GM12875 (cell line): Measurements from ENCODE around the gene IGFBP1.

Source experiments
- H3K4me3 ChIP-seq: one replicate; pipeline ENCODE4 v1.5.1; 2011; ENCODE audit warnings: low read depth, low read length, control low read depth
- TF ChIP-seq, protein P1 (sequence below): IDR thresholded peaks from 2 replicates; pipeline ENCODE4 v1.5.1; 2011; ENCODE audit warnings: low read depth, mild to moderate bottlenecking, control low read depth, inconsistent platforms, low read length, moderate library complexity, borderline replicate concordance; ENCODE audit not compliant: insufficient read depth

The IGFBP1 gene

DNA sequence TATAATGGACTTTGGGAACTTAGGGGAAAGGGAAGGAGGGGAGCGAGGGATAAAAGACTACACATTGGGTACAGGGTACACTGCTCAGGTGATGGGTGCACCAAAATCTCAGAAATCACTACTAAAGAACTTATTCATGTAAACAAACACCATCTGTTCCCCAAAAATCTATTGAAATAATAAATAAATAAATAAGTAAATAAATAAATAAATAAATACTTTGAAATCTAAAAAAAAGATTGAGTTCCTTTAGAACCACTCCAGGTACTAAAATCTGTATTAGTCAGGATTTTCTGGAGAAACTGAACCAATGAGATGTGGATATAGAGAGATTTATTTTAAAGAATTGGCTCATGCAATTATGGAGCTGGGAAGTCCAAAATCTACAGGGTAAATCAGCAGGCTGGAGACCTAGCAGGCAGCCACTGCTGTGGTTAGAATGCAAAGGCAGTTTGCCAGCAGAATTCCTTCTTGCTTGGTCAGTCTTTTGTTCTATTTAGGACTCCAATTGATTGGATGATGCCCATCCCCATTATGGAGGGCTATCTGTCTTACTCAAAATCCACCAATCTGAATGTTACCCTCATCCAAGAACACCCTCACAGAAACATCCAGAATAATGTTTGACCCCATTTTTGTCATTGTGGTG lies 8.9 kb downstream of the IGFBP1 start:
- no peak overlapping the region for H3K4me3 ChIP-seq

DNA sequence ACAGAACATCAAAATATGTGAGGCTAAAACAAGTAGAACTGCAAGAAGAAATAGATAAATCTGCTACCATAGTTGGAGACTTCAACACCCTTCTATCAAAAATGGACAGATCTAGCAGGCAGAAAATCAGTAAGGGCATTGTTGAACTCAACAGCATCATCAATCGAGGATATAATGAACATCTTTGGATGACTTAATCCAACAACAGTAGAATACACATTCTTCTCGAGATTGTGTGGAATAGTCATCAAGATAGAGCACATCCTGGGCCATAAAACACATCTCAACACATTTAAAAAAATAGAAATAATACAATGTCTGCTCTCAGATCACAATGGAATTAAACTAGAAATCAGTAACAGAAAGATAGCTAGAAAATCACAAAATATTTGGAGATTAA lies 9.9 kb downstream of the IGFBP1 start:
- H3K4me3 ChIP-seq = no peak overlapping the region
- TF ChIP-seq, protein P1, sequence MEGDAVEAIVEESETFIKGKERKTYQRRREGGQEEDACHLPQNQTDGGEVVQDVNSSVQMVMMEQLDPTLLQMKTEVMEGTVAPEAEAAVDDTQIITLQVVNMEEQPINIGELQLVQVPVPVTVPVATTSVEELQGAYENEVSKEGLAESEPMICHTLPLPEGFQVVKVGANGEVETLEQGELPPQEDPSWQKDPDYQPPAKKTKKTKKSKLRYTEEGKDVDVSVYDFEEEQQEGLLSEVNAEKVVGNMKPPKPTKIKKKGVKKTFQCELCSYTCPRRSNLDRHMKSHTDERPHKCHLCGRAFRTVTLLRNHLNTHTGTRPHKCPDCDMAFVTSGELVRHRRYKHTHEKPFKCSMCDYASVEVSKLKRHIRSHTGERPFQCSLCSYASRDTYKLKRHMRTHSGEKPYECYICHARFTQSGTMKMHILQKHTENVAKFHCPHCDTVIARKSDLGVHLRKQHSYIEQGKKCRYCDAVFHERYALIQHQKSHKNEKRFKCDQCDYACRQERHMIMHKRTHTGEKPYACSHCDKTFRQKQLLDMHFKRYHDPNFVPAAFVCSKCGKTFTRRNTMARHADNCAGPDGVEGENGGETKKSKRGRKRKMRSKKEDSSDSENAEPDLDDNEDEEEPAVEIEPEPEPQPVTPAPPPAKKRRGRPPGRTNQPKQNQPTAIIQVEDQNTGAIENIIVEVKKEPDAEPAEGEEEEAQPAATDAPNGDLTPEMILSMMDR = no peak

More for the DNA sequence above, 8.9 kb downstream of the IGFBP1 start:
- TF ChIP-seq, protein P1 = no peak

DNA sequence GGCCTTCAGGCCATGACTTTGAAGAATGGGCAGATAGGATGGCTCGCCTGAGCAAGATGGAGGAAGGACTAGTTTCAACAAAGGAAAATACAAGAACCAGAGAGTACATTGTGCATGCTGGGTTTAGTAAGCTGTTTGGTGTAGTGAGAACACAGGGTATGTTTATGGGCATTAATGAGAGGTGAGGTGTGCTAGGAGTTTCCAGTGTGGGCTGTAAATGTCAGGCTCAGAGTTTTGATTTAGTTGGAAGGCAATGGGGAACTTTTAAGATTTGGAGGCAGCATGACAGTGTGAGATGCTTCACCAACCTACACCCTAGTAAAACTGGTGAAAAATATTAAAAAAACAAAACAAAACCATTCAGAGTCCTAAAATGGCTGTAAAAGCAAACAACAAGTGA lies 13.3 kb downstream of the IGFBP1 start:
- no peak overlapping the region for H3K4me3 ChIP-seq
- TF ChIP-seq, protein P1 = no peak

DNA sequence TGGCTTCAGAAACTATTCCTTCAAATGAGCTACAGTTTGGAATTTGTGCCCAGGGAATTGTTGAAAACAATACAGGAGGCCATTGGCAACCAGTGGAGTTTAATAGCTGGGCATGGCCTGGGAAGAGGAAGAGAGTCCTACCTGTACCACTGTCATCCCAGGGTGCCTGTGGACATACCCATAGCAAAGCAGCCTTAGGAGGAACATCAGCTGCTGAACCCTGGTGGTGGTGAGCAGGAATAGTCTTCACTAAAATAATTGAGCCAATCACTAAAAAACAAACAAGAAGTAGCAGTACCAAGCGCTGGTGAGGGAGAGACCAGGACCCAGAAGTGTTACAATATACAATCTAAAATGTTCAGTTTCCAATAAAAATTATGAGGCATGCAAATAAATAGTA lies 14.5 kb downstream of the IGFBP1 start:
- TF ChIP-seq, protein P1 = no peak
- no peak overlapping the region for H3K4me3 ChIP-seq

DNA sequence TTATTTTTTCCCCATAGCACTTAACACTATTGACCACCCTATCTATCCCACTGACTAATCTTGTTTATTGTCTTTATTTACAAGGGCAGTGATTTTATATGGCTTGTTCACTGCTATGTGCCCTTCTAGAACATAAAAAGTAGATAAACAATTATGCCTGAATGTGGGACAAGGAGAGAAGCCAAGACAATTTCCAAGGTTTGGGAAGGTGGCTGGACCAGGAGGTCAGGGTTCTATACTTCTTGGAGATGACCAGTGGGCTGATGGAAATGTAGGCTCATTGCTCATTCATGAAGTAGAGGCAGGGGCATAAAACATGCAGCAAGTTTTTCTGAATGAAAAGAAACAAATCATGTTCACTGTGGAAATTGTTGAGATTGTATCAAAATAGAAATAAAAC lies 21.3 kb downstream of the IGFBP1 start:
- TF ChIP-seq, protein P1 = no peak
- H3K4me3 ChIP-seq = no peak overlapping the region

DNA sequence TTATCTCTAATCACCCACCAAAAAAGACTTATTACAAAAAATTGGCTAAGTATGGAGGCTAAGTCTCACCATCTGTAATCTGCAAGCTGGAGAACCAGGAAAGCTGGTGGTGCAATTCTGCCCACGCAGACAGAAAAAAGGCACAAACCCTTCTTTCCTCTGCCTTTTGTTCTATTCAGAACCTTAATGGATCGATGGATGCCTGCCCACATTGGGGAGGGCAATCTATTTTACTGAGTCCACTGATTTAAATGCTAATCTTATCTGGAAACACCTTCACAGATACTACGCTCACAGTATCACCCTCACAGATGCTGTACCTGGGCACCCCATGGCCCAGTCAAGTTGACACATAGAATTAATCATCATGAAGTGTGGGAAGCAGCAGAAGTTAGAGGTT lies 22.6 kb downstream of the IGFBP1 start:
- TF ChIP-seq, protein P1 = no peak
- no peak overlapping the region for H3K4me3 ChIP-seq

DNA sequence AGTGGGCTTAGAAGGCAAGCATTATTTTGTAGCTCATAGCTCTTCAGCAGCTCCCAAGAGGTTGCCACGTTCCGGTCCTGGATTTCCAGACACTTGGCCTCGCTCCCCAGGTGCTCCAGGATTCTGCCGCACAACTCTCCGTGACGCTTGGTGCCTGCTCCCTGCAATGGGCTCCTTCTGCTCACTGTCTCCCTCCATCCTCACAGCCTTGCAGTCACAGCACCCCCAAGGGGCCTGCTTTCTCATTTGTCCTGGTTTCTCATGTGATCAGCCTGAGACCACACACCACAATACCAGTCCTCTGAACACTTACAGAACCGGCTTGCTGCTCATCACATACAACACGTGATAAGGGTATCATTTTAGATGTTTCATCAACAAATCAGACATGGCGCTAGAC lies 23.0 kb downstream of the IGFBP1 start:
- TF ChIP-seq, protein P1 = no peak

More for the DNA sequence above, 23.0 kb downstream of the IGFBP1 start:
- H3K4me3 ChIP-seq = no peak overlapping the region
